Cardiac septum (tissue), 1 donor: ENCODE data around the gene GALNTL6. TPM values are rescaled to one million over a fixed set of nuclear protein-coding genes. Genes with fewer than 3 reads are reported as not detected.

ENCODE experiments used
- DNase-seq: peaks from one replicate; pipeline ENCODE4 v3.0.0-alpha.2; 2020; ENCODE audit warnings: low spot score
- intact Hi-C: fragments of 100-400 bp; cut with DNase I; formaldehyde crosslinking; loops from one replicate; pipeline ENCODE4 v1.14.0; 2022
- total RNA-seq: library from RNA; stranded (reverse); fragmentation: NEBNext Ultra II Directional; extraction: Animal tissue kit (Norgen Biotek cat#: 25700); gene quantifications from one replicate; pipeline ENCODE4 v1.2.1, GENCODE V29; 2021
- donor health status: DM: no; HTN: no; CAD: no.

GALNTL6 gene
- total RNA-seq, 1 donor from 2014 or later = not detected

- intact Hi-C loops = no loop called here
- DNase-seq = no peak
Measured at GRCh38 chr4:172481802-172482508, 668.8 kb downstream of the GALNTL6 start.

- no peak for DNase-seq
- intact Hi-C loops = no loop called here
Measured at GRCh38 chr4:172485007-172485406, 671.8 kb downstream of the GALNTL6 start.

DNA sequence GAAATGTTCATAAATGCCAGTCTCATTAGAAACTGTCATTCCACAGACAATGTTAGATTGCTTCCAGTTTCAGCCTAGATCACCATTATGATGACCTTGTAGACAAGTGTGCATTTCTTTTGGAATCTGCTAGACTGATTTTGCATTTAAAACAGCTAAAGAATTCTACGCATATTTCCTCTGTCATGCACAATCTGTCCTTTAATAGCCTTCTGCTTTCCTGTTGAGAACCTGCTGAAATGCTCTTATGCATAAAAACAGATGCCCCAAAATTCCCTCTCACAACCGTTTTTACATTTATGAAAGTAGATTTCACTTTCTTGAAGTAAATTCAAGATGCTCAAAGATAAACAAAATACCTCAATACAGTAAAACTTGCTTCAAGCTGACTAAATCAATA is 673.3 kb downstream of the GALNTL6 start:
- DNase-seq = no peak
- intact Hi-C loops = no loop called here

DNA sequence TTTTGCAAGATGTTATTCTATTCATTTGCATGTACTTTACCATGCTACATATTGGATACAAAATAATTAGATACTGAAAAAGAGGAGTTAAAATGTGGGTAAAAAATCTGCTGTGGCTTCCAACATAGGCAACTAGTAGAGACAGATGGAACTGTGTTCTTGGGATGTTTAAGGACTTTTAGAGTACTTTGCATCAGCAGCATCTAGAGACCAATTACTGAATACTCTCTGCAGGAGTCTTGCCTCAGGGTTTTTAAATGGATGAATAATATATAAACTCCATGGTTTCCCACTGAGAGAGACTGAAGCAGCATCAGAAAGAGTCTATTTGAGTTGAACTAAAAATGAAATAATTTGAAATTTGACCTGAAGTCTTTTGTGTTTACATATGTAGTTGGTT is 676.7 kb downstream of the GALNTL6 start:
- no peak for DNase-seq
- intact Hi-C loops = no loop called here

DNA sequence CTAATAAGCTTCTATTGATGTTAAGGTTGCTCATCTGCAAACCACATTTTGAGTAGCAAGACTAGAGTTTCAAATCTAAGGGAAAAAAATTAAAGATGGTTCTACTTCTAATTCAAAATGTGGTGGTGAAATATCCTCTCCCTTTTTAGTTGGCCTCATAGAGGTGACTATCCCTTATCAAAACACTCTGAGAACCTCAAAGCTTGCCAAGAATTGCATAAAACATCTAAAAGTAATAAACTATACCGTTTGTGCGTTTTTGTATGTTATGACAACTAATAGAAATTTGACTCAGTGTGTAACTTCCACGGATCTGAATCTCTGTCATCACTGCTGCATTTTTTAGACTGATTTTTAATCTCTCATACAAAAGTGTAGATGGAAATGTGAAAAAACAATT is 682.6 kb downstream of the GALNTL6 start:
- intact Hi-C loops = no loop called here
- DNase-seq = no peak

GRCh38 chr4:172497321-172497720 is 684.1 kb downstream of the GALNTL6 start:
- intact Hi-C loops = no loop called here
- no peak for DNase-seq

GRCh38 chr4:172514011-172514410 is 700.8 kb downstream of the GALNTL6 start:
- DNase-seq = no peak
- intact Hi-C loops = no loop called here

GRCh38 chr4:172514801-172515200 is 701.6 kb downstream of the GALNTL6 start:
- no peak for DNase-seq
- intact Hi-C loops = no loop called here

DNA sequence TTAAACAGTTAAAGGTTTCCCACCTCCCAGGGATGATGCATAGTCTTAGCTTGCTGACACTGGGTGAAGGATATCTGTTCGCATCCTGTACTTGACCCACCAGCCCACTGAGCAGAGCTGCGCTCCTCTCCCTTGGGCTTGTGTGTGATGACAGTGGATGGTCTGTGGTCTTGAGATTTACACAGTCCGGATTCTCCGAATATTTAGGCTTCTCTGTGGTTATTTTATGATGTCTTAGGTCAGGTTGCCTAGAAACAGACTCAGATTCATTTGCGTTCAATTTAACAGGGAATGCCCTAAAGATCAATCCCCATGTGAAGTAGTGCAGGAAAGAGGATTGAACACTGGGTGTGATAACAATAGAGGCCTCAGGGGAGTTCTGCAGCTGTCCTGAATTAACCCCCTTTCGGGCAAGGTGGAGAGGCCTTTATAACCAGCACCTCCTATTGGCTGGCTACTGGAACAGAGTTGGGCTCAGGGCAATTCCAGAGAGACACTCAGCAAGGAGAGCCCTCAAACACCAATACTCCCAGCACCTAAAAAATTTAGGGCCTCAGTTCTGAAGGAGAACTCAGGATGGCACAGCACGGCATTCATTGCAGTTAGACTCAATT is 702.2 kb downstream of the GALNTL6 start:
- intact Hi-C loops = no loop called here
- DNase-seq = no peak

DNA sequence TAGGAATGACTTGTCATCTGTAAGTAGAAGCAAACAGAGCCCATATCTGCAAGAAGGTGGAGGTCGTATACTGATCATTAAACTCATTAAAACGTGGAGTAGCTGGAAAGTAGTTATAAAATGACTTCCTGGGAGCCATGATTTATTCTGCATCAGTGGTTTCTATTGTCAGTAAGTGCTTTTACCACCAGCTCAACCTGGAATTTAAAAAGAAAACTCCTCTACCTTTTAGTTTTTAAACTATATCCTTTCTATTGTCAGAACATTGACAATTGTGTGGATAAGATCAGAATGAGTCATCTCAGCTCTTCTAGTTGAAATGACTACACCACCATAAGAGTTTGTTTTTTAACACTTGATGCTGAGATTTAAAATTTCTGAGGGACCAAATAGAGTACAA is 704.2 kb downstream of the GALNTL6 start:
- no peak for DNase-seq
- intact Hi-C loops = no loop called here

DNA sequence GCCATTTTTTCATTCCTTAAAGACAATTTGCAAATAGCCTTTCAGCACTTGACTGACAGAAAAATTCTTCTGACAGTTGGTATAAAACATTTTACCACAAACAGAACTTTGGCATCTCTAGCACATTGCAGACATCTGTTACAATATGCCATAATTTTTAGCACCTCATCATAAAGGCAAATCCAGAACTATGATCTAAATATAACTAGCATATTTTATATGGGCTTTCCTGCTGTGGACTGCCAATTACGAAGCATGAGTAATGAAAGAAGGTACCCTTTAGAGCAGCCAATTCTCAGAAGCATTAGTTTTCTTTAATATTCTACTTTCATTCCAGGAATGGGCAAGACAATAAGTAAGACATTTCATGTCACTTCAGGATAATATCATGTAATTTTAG is 708.0 kb downstream of the GALNTL6 start:
- intact Hi-C loops = no loop called here
- DNase-seq = no peak

DNA sequence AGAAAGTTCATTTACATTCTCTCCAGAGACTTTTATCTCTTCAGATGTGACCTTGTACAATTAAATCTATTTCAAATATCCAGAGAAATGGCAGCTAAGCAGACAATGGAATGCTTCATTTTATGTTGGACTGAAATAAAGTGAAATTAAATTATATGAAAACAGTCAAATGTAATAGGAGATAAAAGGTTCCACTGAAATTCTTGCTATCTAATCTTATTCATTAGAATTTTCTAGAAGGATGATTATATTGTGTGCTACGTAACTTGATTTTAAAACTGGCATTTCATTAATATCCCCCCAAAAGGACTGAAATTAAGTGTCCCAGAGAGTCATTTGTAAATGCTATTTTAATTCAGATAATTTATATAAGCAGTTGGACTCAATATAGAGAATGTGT is 708.5 kb downstream of the GALNTL6 start:
- DNase-seq = no peak
- intact Hi-C loops = no loop called here

- intact Hi-C loops = no loop called here
- DNase-seq = no peak
Measured at GRCh38 chr4:172543249-172543648, 730.0 kb downstream of the GALNTL6 start.

- no peak for DNase-seq
- intact Hi-C loops = no loop called here
Measured at GRCh38 chr4:172546782-172547181, 733.6 kb downstream of the GALNTL6 start.

DNA sequence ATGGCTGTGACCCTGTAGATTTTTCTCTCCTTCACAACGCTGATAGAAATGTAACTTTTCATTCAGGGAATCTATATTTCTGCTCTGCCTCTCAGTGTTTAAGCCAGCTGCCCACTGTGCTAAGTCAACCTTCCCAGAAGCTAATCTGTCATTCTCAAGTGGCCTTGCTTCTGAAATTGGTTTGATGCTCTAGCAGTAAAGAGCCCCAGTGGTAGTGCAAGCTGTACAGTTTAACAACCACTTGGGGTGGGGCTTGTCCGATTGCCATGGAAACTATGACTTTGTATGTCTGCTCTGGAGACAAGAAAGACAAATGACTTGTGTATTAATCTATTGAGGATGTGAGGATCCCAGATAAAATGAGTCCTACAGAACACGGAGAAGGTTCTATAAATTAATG is 734.5 kb downstream of the GALNTL6 start:
- no peak for DNase-seq
- intact Hi-C loops = no loop called here

- DNase-seq = no peak
- intact Hi-C loops = no loop called here
Measured at GRCh38 chr4:172553216-172553615, 740.0 kb downstream of the GALNTL6 start.

- no peak for DNase-seq
- intact Hi-C loops = no loop called here
Measured at GRCh38 chr4:172554588-172554987, 741.4 kb downstream of the GALNTL6 start.

- intact Hi-C loops = no loop called here
- no peak for DNase-seq
Measured at GRCh38 chr4:172555725-172556124, 742.5 kb downstream of the GALNTL6 start.

- DNase-seq = no peak
- intact Hi-C loops = no loop called here
Measured at GRCh38 chr4:172573899-172574298, 760.7 kb downstream of the GALNTL6 start.

DNA sequence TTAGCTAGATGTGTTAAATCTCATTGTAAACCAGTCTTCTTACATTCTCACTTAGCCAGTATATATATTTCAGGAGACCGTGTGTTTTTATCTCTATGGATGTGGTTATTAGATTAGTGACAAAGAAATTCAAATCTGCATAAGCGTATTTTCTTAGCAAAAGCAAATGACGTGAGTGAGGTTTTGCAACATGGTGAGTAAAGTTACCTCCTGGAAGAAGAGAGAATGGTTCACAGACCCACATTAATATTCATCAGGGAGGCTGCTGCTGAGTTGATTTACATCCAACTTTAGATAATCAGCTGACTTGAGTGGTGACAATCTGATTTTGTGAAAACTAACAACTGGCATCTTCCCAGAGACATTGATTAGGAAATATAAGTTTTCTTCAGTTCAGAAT is 765.5 kb downstream of the GALNTL6 start:
- no peak for DNase-seq
- intact Hi-C loops = no loop called here

DNA sequence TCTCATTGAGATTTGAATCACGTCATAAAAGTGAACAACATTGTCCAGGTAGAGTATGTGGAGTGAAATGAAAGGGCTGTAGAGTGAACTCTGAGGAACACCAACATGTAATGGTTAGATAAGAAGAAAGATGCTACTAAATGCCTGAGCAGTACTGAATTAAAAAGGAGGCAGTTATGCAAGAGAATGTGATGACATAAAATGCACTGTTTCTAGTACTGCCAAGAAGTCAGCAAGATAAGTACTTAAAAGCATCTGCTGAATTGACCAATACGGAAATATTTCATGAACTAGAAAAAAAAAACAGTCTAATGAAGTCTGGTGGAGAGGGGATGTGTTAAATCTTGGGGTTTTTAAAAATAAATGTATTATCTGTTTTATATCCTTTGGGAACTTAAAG is 771.6 kb downstream of the GALNTL6 start:
- no peak for DNase-seq
- intact Hi-C loops = no loop called here

DNA sequence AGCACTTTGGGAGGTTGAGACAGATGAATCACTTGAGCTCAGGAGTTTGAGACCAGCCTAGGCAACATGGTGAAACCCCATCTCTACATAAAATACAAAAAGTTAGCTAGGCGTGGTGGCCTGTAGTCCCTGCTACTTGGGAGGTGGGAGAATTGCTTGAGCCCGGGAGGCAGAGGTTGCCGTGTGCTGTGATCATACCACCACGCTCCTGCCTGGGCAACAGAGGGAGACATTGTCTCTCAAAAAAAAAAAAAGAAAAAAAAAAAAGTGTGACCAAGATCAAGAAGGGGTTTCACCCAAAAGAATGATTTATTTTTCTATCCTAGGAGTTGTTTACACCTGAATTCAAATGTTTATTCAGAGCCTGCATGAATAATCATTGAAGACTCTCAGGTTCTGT is 783.0 kb downstream of the GALNTL6 start:
- intact Hi-C loops = no loop called here
- no peak for DNase-seq
